CD4-positive, alpha-beta T cell treated with Interleukin-4 for 4 hours (primary cell): Measurements from ENCODE around the gene ZFYVE9.
"Not testable (repeated sequence)": the region's sequence is repeated elsewhere in the genome, so short reads cannot be mapped to it uniquely, and the experiment has no call there.

Source experiments
- DNase-seq: peaks from one replicate; pipeline ENCODE4 v3.0.0-alpha.2; 2020

ZFYVE9 gene

GRCh38 chr1:52192436-52192835, 50.5 kb downstream of the ZFYVE9 start:
- DNase-seq, result no peak

GRCh38 chr1:52193985-52194384, 52.1 kb downstream of the ZFYVE9 start:
- no peak for DNase-seq

- DNase-seq, result no peak
These were observed 53.3 kb downstream of the ZFYVE9 start for GRCh38 chr1:52195161-52195560.

- no peak for DNase-seq
These were observed 62.2 kb downstream of the ZFYVE9 start for GRCh38 chr1:52203935-52204625.

- DNase-seq, result no peak
These were observed 62.8 kb downstream of the ZFYVE9 start for GRCh38 chr1:52204696-52205095.

GRCh38 chr1:52206686-52207085, 64.8 kb downstream of the ZFYVE9 start:
- DNase-seq, result not testable (repeated sequence)

GRCh38 chr1:52209429-52209828, 67.5 kb downstream of the ZFYVE9 start:
- no peak for DNase-seq

GRCh38 chr1:52210044-52210443, 68.2 kb downstream of the ZFYVE9 start:
- DNase-seq, result no peak

GRCh38 chr1:52216907-52217458, 75.1 kb downstream of the ZFYVE9 start:
- DNase-seq, result no peak

- no peak for DNase-seq
These were observed 83.3 kb downstream of the ZFYVE9 start for GRCh38 chr1:52225174-52225573.

GRCh38 chr1:52229494-52229893, 87.6 kb downstream of the ZFYVE9 start:
- no peak for DNase-seq

- no peak for DNase-seq
These were observed 91.6 kb downstream of the ZFYVE9 start for GRCh38 chr1:52233463-52233862.

GRCh38 chr1:52234014-52234413, 92.1 kb downstream of the ZFYVE9 start:
- DNase-seq, result no peak

GRCh38 chr1:52234708-52235107, 92.8 kb downstream of the ZFYVE9 start:
- no peak for DNase-seq

GRCh38 chr1:52235646-52236045, 93.8 kb downstream of the ZFYVE9 start:
- no peak for DNase-seq

GRCh38 chr1:52237430-52237829, 95.5 kb downstream of the ZFYVE9 start:
- DNase-seq, result no peak

GRCh38 chr1:52238474-52238873, 96.6 kb downstream of the ZFYVE9 start:
- no peak for DNase-seq

- no peak for DNase-seq
These were observed 97.2 kb downstream of the ZFYVE9 start for GRCh38 chr1:52238887-52239707.

- DNase-seq, result no peak
These were observed 97.8 kb downstream of the ZFYVE9 start for GRCh38 chr1:52239708-52240001.

GRCh38 chr1:52240592-52241210, 98.8 kb downstream of the ZFYVE9 start:
- no peak for DNase-seq

GRCh38 chr1:52243221-52243987, 101.5 kb downstream of the ZFYVE9 start:
- no peak for DNase-seq

- DNase-seq, result no peak
These were observed 107.9 kb downstream of the ZFYVE9 start for GRCh38 chr1:52249831-52250230.

- no peak for DNase-seq
These were observed 111.5 kb downstream of the ZFYVE9 start for GRCh38 chr1:52253421-52253820.
